Glomerular visceral epithelial cell (primary cell): ENCODE data around the gene WDFY1.
A peak's percentile ranks its signal among the peaks of the same experiment; 100 is the strongest.

Experiments
- DNase-seq: peaks from one replicate; pipeline ENCODE4 v3.0.0-alpha.2; 2016; ENCODE audit errors: extremely low spot score

The WDFY1 gene, protein sequence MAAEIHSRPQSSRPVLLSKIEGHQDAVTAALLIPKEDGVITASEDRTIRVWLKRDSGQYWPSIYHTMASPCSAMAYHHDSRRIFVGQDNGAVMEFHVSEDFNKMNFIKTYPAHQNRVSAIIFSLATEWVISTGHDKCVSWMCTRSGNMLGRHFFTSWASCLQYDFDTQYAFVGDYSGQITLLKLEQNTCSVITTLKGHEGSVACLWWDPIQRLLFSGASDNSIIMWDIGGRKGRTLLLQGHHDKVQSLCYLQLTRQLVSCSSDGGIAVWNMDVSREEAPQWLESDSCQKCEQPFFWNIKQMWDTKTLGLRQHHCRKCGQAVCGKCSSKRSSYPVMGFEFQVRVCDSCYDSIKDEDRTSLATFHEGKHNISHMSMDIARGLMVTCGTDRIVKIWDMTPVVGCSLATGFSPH

DNA sequence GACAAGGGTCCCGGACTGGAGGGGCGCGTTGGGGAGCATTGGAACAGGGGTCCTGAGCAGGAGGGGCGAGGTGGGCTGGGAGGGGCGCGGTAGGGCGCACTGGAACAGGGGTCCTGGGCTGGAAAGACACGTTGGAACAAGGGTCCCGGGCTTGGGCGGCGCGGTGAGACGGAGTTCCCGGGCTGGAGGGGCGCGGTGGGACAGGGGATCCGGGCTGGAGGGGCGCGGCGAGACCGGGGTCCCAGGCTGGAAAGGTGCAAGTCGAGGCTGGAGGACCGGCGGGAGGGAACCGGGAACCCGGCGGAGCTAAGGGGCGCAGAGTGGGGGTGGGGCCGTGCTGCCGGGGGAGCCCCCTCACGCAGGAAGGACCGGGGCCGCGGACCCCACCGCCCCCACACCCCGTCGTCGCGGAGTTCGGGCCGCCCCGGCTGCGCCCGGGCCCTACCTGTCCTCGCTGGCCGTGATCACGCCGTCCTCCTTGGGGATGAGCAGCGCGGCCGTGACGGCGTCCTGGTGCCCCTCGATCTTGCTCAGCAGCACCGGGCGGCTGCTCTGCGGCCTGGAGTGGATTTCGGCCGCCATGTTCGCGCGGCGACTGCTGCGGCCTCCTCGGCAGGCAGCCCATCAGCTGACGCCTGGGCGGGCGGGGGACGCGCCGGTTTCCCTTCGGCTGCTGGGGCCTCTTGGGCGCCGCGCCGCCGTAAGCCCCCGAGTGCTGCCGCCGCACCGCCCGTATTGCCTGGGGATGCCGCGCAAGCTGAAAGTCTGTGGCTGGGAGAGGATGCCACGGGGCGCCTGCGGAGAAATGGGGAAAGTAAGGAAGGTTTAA is at the start of gene WDFY1:
WDFY1 (minus strand) TSS at position 633 of the 829 bp plus-strand sequence; CDS start at position 582, 51 bp downstream.
- peak; percentile 91 for DNase-seq

DNA sequence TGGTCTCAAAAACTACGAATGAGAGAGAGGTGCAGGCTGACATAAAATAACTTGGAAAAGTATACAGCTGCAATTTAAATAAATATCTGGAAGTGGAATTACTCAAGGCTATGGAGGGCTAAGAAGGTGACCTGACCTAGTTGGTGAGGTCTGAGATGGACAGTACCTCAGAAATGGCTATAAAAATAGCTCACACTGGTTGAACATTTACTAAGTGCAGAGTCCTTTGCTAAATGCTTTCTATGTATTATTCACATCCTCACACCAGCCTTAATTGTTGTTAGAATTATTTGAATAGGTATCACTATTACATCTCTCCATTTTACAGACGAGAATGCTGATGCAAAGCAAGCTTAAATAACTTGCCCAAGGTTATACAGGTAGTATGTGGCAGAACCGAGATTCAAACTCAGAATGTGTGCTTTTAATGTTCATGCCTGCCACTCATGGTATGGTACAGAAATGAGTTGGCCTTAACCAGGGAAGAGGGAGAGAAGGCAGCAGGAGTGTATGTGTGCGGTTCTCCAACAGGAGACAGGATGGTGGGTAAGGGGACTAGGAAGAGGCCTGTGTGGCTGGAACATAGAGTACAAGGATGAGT is 49.5 kb upstream of the WDFY1 start:
- DNase-seq: no peak

DNA sequence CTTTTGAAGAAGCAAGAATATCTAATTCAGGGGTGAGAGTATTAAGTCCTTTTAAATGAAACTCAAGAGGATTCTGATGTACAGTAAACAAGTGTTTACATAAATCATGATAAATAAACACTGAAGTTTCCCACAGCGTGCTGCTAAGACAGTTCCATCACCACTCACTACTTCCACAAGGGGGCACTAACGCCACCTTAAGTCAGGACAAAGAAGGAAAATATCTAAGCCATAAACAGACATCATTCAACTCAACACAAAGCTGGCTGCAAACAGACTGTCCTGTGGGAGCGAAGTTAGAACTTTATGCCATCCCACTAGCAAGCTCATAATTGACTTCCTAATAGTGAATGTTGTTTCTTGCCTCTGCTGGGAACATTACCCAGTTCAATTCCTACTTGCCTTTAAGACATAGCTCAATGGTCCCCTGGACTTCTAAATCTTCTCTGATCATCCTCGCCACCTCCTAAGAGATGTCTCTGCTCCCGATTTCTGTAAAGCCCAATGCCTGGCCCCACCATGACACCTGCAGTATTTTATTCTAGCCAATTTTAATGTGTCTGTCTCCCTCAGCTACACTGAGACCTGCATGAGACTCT is 48.6 kb upstream of the WDFY1 start:
- peak; percentile 72 for DNase-seq

DNA sequence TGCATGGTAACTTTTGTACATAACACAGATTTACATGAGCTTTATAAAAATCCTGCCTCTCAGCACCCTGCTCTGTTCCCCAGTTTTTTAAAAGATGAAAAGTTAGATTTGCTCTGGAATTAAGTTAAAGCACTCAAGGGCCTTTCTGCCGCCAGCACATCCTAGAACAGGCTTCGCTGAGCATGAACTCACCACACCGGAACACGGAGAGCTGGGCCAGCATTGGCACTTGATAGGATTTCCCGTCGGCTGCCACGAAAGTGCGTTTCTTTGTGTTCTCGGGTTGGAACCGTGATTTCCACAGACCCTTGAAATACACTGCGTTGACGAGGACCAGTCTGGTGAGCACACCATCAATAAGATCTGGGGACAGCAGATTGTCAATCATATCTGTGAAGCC is 46.5 kb upstream of the WDFY1 start:
- no peak for DNase-seq

DNA sequence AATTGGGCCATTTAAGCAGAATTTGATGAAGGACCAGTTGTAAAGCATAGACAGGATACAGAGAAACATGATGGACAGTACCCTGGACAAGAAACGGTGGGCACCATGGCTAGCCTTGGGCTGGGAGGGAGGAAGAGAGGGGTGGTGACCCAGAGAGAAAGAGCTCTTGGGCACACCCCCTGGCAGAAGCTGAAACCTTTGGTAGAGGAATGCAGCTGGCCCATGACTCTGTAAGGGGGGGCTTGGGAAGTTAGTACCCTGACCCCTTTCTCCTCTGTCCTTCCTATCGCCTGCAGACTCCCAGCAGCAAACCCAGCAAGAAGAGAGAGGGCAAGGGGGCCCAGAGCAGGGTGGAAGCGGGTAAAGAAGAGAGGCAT is 44.7 kb upstream of the WDFY1 start:
- DNase-seq: no peak

DNA sequence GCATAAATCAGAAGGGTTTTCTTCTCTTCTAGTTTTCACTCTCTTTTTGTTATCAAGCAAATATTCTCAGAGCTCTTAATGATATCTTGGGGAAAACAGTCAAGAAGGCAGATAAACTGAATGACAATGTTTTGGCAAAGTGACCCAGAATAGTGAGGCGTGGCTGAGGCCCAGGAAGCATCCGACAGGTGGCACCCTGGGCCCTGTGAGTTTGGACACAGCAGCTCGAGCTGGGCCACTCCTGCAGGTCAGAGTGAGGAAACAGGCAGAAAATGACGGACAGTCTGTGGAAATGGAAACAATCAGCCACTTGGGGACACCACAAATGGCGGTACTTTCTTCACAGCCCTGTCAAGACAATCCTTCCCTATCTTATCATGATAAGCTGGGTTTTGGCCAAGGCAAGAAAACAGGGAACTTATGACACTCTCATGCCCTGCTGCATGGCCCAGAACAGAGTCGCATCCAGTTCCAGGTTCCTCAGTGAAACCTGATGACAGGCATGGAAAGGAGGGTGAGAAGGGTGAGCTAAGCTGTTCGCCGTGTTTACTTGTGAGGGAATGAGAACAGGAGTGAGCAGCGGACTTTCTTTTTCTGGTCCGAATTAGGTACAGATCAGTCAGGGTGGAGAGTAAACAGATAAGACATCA is 44.2 kb upstream of the WDFY1 start:
- no peak for DNase-seq

DNA sequence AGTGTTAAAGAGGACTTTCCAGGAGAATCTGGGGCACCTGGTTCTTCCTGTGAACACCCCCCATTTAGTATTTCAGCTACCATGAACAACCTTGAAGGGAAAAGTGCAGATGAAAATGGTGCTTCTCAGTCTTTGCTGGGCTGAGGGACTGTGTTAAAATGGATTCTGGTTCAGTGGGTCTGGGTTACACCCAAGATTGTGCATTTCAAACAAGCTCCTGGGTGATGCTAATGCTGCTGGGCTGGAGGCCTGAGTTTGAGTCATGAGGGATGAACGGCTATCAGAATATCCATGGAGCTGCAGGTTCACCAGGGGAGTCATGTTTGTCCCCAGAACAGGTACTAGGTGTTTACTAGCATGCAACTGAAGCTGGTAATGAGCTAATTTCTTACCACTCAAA is 36.1 kb upstream of the WDFY1 start:
- no peak for DNase-seq

DNA sequence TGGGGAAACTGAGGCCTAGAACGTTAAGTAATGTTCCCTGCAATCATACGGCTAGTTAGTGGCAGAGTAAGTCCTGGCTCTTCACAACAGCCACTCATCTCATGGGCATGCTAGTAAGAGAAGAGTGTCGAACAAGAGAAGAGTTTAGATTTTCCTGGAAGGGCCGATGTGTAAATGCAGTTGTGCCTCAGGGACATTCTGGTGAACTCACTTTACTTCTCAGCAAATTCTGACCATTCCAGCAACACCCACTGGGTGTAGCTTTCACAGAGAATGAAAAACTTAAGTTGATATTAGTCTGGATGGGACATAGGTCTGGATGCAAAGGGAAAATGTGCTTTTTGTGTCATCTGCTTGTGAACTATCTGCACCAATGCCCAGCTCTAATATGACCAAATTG is 35.7 kb upstream of the WDFY1 start:
- DNase-seq: no peak

DNA sequence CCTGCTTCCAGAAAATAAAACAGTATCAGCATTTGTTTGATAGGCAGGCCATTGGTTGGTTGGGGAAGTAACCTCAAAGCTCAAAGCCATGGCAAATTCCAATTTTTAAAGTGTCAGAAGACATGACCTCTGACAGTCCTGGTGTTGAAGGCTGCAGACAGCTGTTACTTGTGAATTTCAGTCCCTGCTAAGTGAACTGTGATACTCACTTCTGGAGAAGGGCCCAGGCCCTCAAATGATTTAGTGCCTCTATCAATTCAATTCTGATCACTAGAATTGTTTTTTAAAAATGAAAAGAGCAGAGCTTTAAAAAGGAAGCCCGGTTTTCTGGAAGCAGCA is 35.2 kb upstream of the WDFY1 start:
- no peak for DNase-seq

DNA sequence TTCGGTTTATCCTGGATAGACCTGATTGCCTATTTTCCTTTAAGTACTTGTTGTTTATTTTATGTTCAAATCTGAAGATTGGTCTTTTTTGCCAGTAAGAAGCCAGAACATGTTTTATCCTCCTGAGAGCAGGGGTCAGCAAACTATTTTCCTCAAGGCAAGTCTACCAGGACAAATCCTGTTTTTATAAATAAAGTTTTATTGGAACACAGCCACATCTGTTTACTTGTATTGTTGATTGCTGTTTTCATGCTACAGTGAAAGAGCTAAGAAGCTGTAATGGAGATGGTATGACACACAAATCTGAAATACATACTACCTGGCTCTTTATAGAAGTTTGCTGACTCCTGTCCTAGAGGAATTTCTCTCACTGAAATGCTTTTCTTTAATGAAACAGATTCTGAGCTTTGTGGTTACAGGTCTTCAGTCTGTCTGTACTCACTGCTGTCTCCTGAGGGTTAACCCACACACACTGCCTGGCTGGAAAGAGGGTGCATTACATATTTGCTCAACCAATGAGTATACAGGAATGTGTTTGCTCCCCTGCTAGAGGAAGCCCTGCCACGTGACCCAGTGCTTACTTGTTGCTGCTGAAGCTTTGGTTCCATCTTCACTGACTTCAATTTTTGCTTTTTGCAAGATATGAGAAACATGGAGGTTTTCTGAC is 34.7 kb upstream of the WDFY1 start:
- no peak for DNase-seq

DNA sequence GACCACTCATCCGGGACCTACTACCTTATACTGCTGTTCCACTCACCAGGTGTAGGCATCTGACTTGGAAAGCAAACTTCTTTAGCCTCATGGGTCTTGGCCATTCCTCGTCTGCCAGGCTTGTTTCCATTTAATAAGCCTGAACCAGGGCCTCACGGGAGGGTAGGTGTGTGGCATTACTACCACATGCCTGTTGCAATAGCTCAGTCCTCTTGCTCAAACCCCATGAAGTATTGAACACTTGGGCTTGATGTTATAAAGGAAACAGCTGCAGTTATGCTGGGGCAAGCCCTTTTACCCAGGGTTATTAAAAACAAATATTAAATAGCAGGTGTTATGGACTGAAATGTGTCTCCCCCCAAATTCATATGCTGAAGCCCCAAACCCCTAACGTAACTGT is 33.3 kb upstream of the WDFY1 start:
- DNase-seq: no peak

DNA sequence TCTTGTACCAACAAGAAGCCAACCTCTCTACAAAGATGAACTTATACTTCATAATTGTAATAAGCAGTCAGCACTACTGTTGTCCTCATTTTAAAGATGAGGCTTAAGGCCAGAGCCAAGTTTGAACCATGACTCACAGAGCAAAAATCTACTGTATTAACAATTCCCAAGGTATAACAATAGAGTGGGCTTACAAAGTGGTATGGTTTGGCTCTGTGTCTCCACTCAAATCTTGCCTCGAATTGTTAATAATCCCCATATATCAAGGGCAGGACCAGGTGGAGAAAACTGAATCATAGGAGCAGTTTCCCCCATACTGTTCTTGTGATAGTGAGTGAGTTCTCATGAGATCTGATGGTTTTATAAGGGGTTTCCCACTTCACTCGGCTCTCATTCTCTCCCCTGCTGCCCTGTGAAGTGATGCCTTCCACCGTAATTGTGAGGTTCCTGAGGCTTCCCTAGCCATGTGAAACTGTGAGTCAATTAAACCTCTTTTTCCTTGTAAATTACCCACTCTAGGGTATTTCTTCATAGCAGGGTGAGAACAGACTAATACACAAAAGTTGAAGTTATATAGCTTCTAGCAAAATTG is 31.6 kb upstream of the WDFY1 start:
- DNase-seq: peak; percentile 23

DNA sequence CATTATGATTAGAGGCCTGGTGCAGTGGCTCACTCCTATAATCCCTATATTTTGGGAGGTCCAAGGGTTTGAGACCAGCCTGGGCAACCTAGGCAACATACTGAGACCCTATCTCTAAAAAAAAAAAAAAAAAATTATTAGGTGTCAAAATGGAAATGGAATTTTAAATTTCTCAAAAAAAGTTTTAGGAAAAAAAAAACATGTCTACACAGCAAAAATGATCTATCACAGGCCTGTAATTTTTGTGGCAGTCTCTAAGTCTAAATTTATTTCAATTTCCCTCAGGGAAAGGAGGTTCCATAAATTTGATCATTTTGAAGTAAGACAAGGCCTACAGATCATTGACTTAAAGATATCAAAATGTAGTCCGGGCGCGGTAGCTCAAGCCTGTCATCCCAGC is 28.5 kb upstream of the WDFY1 start:
- DNase-seq: no peak

DNA sequence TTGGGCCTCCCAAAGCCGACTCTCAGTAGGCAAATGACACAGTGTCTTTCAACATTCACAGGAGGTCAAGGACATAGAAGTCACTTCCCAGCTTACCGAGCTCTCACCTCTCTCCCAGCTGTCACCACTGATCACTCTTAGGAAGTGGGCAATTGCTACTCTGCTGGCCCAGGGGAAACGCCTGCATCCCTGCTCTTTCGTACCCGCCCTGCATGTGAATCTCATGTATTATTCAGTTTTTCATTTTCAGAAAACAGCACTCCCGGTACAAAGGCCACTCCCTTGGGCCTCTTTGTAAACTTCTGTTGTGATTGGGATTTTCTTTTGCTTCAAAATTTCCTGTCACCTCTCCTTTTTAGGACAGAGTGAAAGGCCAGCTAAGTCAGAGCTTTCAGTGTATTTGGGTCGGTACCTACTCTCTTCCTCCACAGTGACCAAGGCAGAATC is 27.5 kb upstream of the WDFY1 start:
- DNase-seq: no peak

DNA sequence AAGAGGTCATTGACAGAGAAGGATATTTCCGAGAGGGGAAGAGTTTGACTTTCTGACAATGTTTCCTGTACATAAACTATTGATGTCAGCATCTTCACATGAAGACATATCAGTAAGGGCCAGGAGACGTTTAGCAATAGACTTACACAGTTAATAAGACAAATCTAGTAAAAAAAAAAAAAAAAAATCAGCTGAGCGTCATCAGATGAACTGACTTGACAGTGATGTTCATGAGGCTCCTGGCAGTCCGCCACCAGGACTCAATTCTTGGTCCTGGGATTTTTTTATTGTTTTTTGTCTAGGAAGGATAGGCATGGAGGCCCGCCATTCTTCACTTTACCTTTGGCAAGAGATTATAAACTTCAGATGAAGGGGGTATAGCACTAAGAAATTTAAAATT is 26.6 kb upstream of the WDFY1 start:
- DNase-seq: no peak

DNA sequence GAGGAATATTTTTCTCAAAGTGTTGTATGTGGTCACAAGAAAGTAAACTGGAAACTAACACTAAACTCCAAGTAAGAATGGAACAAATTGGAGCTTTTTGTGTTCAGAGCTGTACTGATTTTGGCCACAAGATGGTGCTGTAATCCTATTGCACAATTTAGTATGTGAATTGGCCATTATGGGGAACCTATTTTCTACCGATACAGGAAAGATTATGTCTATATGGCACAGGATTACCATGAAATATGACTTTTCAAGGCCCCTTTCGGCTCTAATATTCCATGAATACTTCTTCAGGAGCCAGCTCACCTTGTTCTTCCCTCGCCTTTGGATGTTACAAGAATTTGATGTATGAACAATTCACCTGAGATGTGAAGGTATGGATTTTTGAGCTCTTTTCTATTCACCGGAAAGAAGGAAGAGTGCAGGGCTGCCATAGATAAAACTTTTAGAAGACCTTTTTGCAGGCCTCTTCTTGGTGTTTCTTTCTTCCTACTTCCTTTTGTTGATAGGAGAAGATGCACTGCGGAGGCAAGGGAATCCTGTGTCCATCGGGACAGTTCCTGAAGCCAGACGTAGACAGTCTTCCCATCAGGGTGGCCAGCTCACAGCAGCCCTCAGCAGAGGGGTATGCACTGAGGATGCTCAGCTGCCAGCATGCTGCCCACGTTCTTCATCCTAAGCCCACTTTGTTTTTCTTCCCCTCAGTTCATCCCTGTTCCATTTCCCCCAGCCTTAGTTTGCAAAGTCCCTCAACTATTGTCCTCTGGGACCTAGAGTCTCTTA is 25.4 kb upstream of the WDFY1 start:
- peak; percentile 67 for DNase-seq

DNA sequence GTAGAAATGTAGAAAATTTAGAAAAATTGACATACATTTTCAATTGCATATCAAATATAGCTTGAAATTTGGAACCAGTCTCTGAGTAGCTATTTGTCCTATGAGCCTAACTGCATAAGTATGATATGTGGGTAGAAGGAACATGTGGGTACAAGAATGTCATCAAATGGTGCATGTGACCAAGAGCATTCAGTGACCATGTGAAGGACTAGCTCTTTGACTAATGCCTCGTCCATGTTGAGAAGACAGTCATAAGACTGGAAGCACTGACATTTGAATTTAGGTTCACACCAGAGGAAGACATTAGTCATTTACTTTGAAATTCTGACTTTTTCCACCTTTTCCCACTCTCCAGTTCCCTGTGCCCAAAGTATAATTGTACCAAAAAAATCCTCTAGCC is 24.7 kb upstream of the WDFY1 start:
- DNase-seq: no peak

DNA sequence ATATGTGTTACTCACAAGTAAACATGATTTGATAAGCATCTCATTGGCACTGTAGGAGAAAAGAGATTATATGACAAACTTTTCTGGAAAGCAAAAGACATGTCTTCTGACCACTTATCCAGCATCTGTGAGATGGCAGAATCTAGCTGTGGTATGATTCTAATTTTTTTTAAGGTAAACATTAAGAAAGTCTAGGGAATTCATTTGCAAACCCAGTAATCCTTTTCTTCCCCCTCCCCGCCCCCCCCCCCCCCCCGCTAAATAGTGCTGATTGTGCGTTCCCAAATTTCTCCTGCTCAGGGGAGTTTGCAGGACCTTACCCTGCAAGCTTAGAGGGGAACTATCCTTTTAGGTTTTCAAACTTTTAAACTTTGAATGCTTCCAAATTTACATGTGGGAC is 24.2 kb upstream of the WDFY1 start:
- DNase-seq: no peak

DNA sequence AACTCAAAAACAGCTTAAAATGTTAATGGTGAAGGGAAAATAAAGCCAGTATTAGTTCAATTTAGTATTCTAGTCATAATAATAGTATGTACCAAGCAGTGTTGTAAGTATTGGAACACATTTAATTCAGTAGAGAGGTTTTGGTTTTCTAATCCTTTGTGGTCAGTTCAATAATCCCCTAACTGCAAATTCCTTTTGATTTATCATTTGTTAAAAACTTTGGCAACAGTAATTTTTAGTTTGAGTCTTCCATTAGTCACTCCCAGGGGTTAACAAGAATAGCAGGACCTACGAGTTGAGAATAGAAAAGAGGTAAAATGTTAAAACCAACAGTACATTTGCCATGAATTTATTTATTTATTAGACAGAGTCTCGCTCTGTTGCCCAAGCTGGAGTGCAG is 22.8 kb upstream of the WDFY1 start:
- DNase-seq: no peak

DNA sequence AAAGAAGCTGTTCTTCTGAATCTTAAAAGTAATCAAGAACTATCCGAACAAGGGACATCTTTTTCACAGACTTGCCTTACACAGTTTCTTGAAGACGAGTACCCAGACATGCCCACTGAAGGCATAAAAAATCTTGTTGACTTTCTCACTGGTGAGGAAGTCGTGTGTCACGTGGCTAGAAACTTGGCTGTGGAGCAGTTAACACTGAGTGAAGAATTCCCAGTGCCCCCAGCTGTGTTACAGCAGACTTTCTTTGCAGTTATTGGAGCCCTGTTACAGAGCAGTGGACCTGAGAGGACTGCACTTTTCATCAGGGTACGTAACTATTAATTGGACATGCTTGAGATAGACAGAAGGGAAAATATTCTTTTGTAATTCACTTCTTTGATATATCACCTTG is 14.6 kb upstream of the WDFY1 start:
- DNase-seq: peak; percentile 53
